Measurements from ENCODE around the gene GFRA4. TPM values are rescaled to one million over a fixed set of nuclear protein-coding genes. Genes with fewer than 3 reads are reported as not detected.

GFRA4 gene
- total RNA-seq, 1 donor from 2014 or later: not detected

DNA sequence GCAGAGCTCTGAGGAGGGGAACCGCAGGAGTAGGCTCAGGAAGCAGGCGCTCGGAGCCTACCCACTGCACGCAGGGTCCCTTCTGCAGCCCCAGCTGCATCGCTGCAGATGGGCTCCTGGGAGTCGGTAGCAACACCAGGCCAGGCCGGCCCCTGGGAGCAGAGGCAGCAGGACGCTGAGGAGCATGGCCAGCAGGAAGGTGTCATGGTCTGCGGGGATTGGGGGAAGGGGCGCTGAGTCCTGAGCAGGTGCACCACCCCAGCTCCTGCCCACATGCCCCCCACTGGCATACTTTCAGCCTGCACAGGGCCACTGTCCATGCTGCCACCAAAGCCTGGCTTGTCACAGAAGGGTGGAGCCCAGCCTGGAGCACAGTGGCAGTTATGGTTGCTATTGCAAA lies 7.7 kb upstream of the GFRA4 start:
- TF ChIP-seq, protein P1, sequence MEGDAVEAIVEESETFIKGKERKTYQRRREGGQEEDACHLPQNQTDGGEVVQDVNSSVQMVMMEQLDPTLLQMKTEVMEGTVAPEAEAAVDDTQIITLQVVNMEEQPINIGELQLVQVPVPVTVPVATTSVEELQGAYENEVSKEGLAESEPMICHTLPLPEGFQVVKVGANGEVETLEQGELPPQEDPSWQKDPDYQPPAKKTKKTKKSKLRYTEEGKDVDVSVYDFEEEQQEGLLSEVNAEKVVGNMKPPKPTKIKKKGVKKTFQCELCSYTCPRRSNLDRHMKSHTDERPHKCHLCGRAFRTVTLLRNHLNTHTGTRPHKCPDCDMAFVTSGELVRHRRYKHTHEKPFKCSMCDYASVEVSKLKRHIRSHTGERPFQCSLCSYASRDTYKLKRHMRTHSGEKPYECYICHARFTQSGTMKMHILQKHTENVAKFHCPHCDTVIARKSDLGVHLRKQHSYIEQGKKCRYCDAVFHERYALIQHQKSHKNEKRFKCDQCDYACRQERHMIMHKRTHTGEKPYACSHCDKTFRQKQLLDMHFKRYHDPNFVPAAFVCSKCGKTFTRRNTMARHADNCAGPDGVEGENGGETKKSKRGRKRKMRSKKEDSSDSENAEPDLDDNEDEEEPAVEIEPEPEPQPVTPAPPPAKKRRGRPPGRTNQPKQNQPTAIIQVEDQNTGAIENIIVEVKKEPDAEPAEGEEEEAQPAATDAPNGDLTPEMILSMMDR (IDR thresholded peaks at IDR 0.05): no peak
- H3K27me3 ChIP-seq: no peaks in the 10 kb centered on the region
- H3K9me3 ChIP-seq: no peaks in the 10 kb centered on the region
- intact Hi-C loops (cut with DNase I): no loop called here
- peaks cover 35 to 62% of the 10 kb centered on the region in 2 donors for H3K36me3 ChIP-seq
- no peak for DNase-seq (ENCODE audit: low spot score in 2 of 2)
- no peak overlapping the region for H3K27ac ChIP-seq
- H3K4me3 ChIP-seq: no peak overlapping the region
- H3K4me1 ChIP-seq: no peaks in the 10 kb centered on the region

DNA sequence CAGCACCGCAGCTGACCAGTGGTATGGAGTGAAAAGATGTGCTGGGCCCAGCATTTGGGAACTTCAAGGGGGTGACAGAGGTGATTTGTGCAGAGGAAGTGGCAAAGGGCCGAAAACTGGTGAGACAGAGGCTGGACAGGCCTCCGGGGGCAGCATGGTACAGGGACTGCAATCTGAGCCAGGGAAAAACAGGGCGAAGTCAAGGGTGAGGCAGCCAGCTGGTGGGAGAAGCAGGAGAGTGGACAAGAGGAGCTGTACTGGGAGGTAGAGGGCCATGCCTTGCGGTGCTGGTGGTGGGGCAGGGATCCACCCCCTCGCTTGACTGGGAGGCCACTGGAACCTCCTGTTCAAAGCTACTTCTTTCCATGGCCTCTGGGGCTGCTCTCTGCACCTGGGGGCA lies 7.3 kb upstream of the GFRA4 start:
- TF ChIP-seq, protein P1 (IDR thresholded peaks at IDR 0.05): no peak
- H3K4me3 ChIP-seq: no peak overlapping the region
- peaks cover 33 to 62% of the 10 kb centered on the region in 2 donors for H3K36me3 ChIP-seq
- no peak overlapping the region for H3K27ac ChIP-seq
- intact Hi-C loops (cut with DNase I): no loop called here
- no peaks in the 10 kb centered on the region for H3K27me3 ChIP-seq
- H3K4me1 ChIP-seq: no peaks in the 10 kb centered on the region
- DNase-seq (ENCODE audit: low spot score in 2 of 2): no peak
- no peaks in the 10 kb centered on the region for H3K9me3 ChIP-seq

DNA sequence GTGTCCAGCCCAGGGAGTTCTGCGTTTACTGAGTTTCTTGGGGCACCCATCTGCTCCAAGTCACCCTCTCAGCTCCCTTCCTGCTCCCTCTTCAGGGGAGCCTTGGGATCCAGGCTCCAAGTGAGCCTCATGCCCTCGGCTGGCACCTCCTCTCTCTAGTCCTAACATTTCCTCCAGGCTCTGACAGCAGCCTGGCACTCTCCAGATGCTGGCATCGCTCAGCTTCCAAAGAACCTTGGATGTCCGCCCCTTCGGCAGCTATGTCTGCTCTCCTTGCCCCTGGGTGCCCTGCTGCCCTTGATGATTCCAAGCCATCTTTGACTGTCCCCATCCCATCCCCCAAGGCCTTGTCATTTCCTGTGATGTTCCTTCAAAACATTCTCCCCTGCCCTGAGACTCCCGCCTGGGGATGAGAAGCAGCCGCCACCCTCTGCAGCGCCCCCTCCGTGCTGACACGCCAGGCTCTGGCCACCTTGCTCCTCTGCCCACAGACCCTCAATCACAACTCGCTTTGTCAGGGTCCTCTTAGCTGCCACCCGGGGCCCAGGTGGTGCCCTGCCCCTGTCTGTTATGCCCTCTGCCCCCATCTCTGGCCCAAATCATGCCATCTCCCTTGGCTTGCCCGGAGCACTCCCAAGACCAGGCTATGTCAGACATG lies 6.6 kb upstream of the GFRA4 start:
- H3K36me3 ChIP-seq: peaks cover 31 to 57% of the 10 kb centered on the region in 2 donors
- TF ChIP-seq, protein P1 (IDR thresholded peaks at IDR 0.05): no peak

DNA sequence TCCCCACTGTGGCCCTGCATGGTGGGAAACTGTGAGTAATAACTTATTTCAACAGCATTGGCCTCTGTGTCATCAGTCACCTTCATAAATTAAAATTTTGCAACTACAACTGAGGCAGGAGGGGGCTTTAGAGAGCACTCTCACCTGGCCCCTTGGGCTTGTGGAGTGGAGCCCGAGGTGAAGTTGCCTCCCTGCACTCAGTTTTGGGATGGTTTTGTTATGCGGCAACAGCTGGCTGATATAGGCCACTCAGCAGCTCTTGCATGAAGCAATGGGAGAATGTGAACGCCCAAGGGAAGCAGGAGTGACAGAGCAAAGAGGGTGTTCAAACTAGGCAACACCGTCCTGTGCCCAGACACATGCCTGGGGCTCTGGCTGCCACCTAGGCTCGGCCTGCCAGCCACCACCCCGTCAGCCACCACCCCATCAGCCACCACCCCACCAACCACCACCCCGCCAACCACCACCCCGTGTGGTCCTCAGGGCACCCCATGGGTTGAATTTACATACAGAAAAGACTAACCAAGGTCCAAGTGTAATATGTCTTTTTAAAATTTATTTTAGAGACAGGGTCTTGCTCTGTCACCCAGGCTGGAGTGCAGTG lies 4.3 kb upstream of the GFRA4 start:
- intact Hi-C loops (cut with DNase I): no loop called here
- Histone ChIP-seq H3K9me3 (no peaks in the 10 kb centered on the region), H3K4me1 (no peaks in the 10 kb centered on the region), H3K27ac (no peak overlapping the region), H3K36me3 (peaks cover 19 to 34% of the 10 kb centered on the region in 2 donors), H3K4me3 (no peak overlapping the region), H3K27me3 (no peaks in the 10 kb centered on the region)
- no peak for DNase-seq (ENCODE audit: low spot score in 2 of 2)
- TF ChIP-seq, protein P1 (IDR thresholded peaks at IDR 0.05): no peak

More for the DNA sequence above, 6.6 kb upstream of the GFRA4 start:
- Histone ChIP-seq H3K4me1 (no peaks in the 10 kb centered on the region), H3K27me3 (no peaks in the 10 kb centered on the region), H3K4me3 (no peak overlapping the region), H3K9me3 (no peaks in the 10 kb centered on the region), H3K27ac (no peak overlapping the region)
- no peak for DNase-seq (ENCODE audit: low spot score in 2 of 2)
- intact Hi-C loops (cut with DNase I): no loop called here

DNA sequence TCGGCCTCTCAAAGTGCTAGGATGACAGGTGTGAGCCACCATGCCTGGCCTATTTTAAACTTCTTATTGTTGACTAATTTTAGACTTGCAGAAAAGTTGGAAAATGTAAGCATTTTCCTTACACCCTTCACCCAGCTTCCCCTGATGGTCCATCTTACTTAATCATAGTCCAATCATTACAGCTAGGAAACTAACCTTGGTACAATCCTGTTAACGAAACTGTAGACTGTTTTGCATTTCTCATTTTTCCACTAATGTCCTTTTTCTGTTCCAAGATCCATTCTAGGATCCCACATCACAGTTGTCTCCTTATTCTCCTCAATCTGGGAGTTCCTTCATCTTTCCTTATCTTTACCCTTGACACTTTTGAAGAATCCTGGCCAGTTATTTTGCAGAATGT lies 659 bp upstream of the GFRA4 start:
- Histone ChIP-seq H3K27me3 (peaks cover 4% of the 10 kb centered on the region), H3K4me1 (no peaks in the 10 kb centered on the region), H3K4me3 (no peak overlapping the region), H3K36me3 (peaks cover 0 to 10% of the 10 kb centered on the region in 2 donors), H3K9me3 (no peaks in the 10 kb centered on the region), H3K27ac (no peak overlapping the region)
- DNase-seq (ENCODE audit: low spot score in 2 of 2): no peak
- TF ChIP-seq, protein P1 (IDR thresholded peaks at IDR 0.05): no peak
- intact Hi-C loops (cut with DNase I): no loop called here

Measured in ascending aorta (tissue), 2 donors.